ENCODE measurements around the gene PEAK1.
A peak's percentile ranks its signal among the peaks of the same experiment; 100 is the strongest.

Gene PEAK1

DNA sequence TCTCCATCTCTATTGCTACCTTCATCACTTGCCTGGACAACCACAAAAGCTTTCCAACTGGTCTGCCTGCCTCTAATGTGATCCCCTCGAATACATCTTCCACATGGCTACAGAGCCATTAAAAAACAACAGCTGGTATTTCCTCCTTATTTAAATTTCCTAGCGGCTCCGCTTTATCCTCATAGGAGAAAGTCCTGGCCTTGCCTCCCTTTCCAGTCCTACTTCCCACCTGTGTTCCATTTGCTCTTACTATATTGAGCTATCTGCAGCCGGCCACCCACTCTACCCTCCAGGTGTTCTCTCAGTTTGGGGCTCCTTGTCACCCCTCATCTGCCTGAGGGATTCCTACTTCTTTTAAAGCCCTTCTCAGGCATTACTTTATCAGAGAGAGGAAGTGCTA lies 299.3 kb downstream of the PEAK1 start:
- DNase-seq (ENCODE audit: low read depth), result no peak
- TF ChIP-seq, protein P1, sequence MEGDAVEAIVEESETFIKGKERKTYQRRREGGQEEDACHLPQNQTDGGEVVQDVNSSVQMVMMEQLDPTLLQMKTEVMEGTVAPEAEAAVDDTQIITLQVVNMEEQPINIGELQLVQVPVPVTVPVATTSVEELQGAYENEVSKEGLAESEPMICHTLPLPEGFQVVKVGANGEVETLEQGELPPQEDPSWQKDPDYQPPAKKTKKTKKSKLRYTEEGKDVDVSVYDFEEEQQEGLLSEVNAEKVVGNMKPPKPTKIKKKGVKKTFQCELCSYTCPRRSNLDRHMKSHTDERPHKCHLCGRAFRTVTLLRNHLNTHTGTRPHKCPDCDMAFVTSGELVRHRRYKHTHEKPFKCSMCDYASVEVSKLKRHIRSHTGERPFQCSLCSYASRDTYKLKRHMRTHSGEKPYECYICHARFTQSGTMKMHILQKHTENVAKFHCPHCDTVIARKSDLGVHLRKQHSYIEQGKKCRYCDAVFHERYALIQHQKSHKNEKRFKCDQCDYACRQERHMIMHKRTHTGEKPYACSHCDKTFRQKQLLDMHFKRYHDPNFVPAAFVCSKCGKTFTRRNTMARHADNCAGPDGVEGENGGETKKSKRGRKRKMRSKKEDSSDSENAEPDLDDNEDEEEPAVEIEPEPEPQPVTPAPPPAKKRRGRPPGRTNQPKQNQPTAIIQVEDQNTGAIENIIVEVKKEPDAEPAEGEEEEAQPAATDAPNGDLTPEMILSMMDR (conservative IDR thresholded peaks at IDR 0.05; ENCODE audit: low read depth, low read length), result no peak
- no peak overlapping the region for H3K4me3 ChIP-seq (ENCODE audit: low read depth, low read length)

DNA sequence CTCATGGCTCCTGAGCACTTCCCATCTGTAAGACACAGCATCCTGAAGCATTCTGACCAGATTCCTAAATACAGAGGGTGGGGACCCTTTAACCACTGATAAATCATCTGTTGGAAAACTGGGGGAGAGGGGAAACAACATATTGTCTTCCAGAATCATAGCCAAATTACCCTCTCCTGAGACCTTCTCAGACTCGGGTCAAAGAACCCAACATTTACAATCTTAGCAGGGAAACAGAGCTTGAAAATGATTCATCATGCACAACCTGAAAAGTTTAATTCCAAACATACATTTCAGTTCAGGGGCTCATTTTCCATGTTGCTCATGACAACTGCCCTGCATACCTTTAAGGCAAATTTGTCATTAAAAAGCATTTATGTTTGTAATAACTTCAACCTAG lies 300.5 kb downstream of the PEAK1 start:
- TF ChIP-seq, protein P1 (conservative IDR thresholded peaks at IDR 0.05; ENCODE audit: low read depth, low read length), result no peak
- no peak overlapping the region for H3K4me3 ChIP-seq (ENCODE audit: low read depth, low read length)
- no peak for DNase-seq (ENCODE audit: low read depth)

DNA sequence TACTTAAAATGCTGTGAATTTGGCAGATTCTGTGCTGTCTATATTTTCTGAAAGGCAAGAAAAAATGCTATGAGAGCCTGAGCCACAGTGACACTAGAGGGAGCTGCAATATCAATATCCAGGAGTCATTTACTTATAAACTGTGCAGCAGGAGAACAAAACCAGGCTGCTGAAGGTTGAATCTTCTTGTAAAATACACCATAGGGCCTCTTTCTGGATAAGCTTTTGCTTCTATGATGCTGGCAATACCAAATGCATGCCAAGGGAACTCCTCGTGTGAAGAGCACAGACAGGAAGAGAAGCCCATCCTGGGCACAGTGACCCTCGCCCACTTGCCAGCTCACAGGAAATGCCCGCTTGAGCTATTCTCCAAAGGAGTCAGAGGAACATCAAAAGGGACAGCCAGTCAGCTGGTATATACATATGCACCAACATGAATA lies 301.0 kb downstream of the PEAK1 start:
- DNase-seq (ENCODE audit: low read depth), result peak; percentile 91
- TF ChIP-seq, protein P1 (conservative IDR thresholded peaks at IDR 0.05; ENCODE audit: low read depth, low read length), result peak; percentile 88
- H3K4me3 ChIP-seq (ENCODE audit: low read depth, low read length), result no peak overlapping the region

DNA sequence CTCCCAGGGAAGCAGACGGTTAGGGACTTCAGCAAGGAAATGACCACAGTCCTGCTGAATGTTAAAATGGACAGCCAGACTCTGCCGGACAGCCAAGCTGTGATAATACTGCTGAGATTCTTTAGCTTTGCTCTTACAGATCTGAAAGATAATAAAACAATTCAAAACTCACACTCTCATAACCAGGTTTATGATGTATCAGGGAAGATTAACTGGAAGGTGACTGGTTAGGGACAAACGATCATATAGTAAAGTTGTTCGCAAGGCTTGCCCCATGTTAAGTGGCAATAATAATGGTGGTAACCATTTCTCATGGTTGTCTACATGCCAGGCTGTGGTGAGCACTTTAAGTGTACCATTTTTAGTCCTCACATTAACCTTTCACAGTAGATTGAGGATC lies 304.7 kb downstream of the PEAK1 start:
- TF ChIP-seq, protein P1 (conservative IDR thresholded peaks at IDR 0.05; ENCODE audit: low read depth, low read length), result no peak
- no peak for DNase-seq (ENCODE audit: low read depth)
- H3K4me3 ChIP-seq (ENCODE audit: low read depth, low read length), result no peak overlapping the region

DNA sequence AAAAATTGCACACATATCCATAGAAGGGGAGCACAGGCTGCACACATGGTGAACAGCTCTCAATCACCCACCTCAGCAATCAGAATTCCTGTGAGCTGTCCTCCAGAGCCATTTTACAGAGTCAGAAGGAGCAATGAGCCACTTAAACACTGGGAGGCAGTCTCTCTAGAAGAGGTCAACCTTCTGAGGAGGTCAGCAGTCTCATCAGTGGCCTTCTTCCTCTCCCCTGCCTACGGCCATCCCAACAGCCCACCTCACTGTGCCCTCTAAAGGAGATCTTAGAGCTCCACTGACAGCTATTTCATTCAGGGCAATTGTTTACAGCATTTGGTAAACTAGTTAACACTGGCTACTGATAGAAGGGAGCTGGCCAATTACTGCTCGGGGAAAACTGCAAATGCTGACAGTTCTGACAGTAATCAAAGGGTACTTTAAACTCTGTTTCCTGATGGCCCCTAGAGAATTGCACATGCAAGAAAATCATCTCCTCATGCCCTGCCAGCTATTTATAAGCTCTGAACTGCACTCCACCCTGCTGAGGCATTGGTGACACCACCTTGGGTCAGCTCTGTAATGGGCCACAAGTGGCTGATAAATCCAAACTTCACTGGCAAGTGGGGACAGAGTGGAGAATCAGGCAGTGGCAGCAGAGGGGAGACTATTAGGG lies 306.9 kb downstream of the PEAK1 start:
- DNase-seq (ENCODE audit: low read depth), result no peak
- no peak overlapping the region for H3K4me3 ChIP-seq (ENCODE audit: low read depth, low read length)
- TF ChIP-seq, protein P1 (conservative IDR thresholded peaks at IDR 0.05; ENCODE audit: low read depth, low read length), result peak; percentile 4

DNA sequence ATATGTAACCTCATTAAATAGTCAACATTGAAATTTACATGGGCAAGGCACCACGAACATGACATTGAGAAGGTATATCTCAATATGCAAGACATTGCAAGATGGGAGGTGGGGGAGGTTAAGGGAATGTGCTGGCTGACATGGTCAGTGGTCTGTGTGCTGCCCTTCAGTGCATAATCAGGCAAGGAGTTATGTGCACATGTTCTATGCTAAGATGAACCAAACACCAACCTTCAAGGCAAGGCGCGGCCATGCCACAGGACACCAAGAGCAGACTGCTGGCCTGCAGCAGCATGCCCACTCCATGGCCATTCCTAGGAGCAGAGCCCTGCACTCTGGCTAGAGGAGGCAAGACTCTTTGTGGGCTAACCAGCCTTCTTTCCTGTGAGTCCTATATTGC lies 308.1 kb downstream of the PEAK1 start:
- TF ChIP-seq, protein P1 (conservative IDR thresholded peaks at IDR 0.05; ENCODE audit: low read depth, low read length), result no peak
- DNase-seq (ENCODE audit: low read depth), result no peak
- no peak overlapping the region for H3K4me3 ChIP-seq (ENCODE audit: low read depth, low read length)
